Measurements from ENCODE around the gene TST. TPM values are rescaled to one million over a fixed set of nuclear protein-coding genes. Genes with fewer than 3 reads are reported as not detected.

TST gene
- total and polyA plus RNA-seq, 2 experiments from 2014 or later, result 17.2 to 44.5 TPM

- H3K4me1 ChIP-seq (ENCODE audit: insufficient read depth), result 0 out of 2 replicates have a peak, but pooled peaks cover 3% of the 10 kb centered on the region
- no peak overlapping the region for H3K9ac ChIP-seq
- H3K36me3 ChIP-seq (ENCODE audit: low read depth), result no peaks in the 10 kb centered on the region
- no peak for DNase-seq
- H3K79me2 ChIP-seq (ENCODE audit: insufficient read depth), result no peaks in the 10 kb centered on the region
- no peaks in the 10 kb centered on the region for H3K9me3 ChIP-seq (ENCODE audit: low read depth)
- TF ChIP-seq EZH2 (IDR thresholded peaks at IDR 0.05; ENCODE audit: insufficient read depth, poor library complexity, severe bottlenecking) (no peak), EZH2phosphoT487 (IDR thresholded peaks at IDR 0.05; ENCODE audit: insufficient read depth, low read depth) (no peak)
- H3F3A ChIP-seq (ENCODE audit: insufficient read depth), result no peaks in the 10 kb centered on the region
- H3K27ac ChIP-seq, result no peak overlapping the region
- in situ Hi-C loops (cut with MboI), result no loop called here
- no peak overlapping the region for H3K4me2 ChIP-seq (ENCODE audit: unreplicated experiment)
- H3K9me2 ChIP-seq (ENCODE audit: insufficient read depth), result no peaks in the 10 kb centered on the region
- H3K4me3 ChIP-seq, result no peak overlapping the region
- peaks cover 29% of the 10 kb centered on the region; the same call in 1 of the 2 replicates for H3K27me3 ChIP-seq (replicated peaks; ENCODE audit: insufficient read depth)
- H2AFZ ChIP-seq, result no peak overlapping the region
- H4K20me1 ChIP-seq (ENCODE audit: insufficient read depth), result no peaks in the 10 kb centered on the region
Observed at GRCh38 chr22:36964106-36964505, 55.1 kb downstream of the TST start.

- Histone ChIP-seq H3K9ac (no peak overlapping the region), H3K4me2 (ENCODE audit: unreplicated experiment) (no peak overlapping the region), H3K4me1 (ENCODE audit: insufficient read depth) (0 out of 2 replicates have a peak, but pooled peaks cover 3% of the 10 kb centered on the region), H3K4me3 (no peak overlapping the region), H4K20me1 (ENCODE audit: insufficient read depth) (no peaks in the 10 kb centered on the region), H2AFZ (no peak overlapping the region), H3K27me3 (replicated peaks; ENCODE audit: insufficient read depth) (peaks cover 21% of the 10 kb centered on the region; the same call in 1 of the 2 replicates), H3K27ac (no peak overlapping the region), H3K9me2 (ENCODE audit: insufficient read depth) (no peaks in the 10 kb centered on the region), H3K9me3 (ENCODE audit: low read depth) (no peaks in the 10 kb centered on the region), H3K79me2 (ENCODE audit: insufficient read depth) (no peaks in the 10 kb centered on the region), H3K36me3 (ENCODE audit: low read depth) (no peaks in the 10 kb centered on the region), H3F3A (ENCODE audit: insufficient read depth) (no peaks in the 10 kb centered on the region)
- in situ Hi-C loops (cut with MboI), result no loop called here
- WGBS, 2 experiments (ENCODE audit: low coverage in 1 of 2, low lambda C conversion rate in 2 of 2, missing lambda C conversion rate in 2 of 2), result 46 to 57% methylated on average over 1 to 2 of the region's 2 CpGs
- TF ChIP-seq EZH2 (IDR thresholded peaks at IDR 0.05; ENCODE audit: insufficient read depth, poor library complexity, severe bottlenecking), result no peak
- TF ChIP-seq EZH2phosphoT487 (IDR thresholded peaks at IDR 0.05; ENCODE audit: insufficient read depth, low read depth), result no peak
- no peak for DNase-seq
Observed at GRCh38 chr22:36963302-36963701, 55.9 kb downstream of the TST start.

- Histone ChIP-seq H3K9ac (no peak overlapping the region), H3K9me3 (ENCODE audit: low read depth) (no peaks in the 10 kb centered on the region)
- in situ Hi-C loops (cut with MboI), result no loop called here
Observed at GRCh38 chr22:36961626-36962025, 57.6 kb downstream of the TST start.

More at GRCh38 chr22:36961626-36962025, 57.6 kb downstream of the TST start:
- H3K4me2 ChIP-seq (ENCODE audit: unreplicated experiment), result no peak overlapping the region
- H3K4me1 ChIP-seq (ENCODE audit: insufficient read depth), result 0 out of 2 replicates have a peak, but pooled peaks cover 3% of the 10 kb centered on the region
- 0 to 1% methylated on average over 3 of the region's 3 CpGs for WGBS, 2 experiments (ENCODE audit: low coverage in 1 of 2, low lambda C conversion rate in 2 of 2, missing lambda C conversion rate in 2 of 2)
- no peak overlapping the region for H3K4me3 ChIP-seq
- no peaks in the 10 kb centered on the region for H3K79me2 ChIP-seq (ENCODE audit: insufficient read depth)
- TF ChIP-seq EZH2phosphoT487 (IDR thresholded peaks at IDR 0.05; ENCODE audit: insufficient read depth, low read depth), result no peak
- TF ChIP-seq EZH2 (IDR thresholded peaks at IDR 0.05; ENCODE audit: insufficient read depth, poor library complexity, severe bottlenecking), result no peak
- peaks cover 19% of the 10 kb centered on the region; the same call in 1 of the 2 replicates for H3K27me3 ChIP-seq (replicated peaks; ENCODE audit: insufficient read depth)
- H3F3A ChIP-seq (ENCODE audit: insufficient read depth), result no peaks in the 10 kb centered on the region
- no peaks in the 10 kb centered on the region for H3K36me3 ChIP-seq (ENCODE audit: low read depth)
- no peak overlapping the region for H3K27ac ChIP-seq
- no peaks in the 10 kb centered on the region for H3K9me2 ChIP-seq (ENCODE audit: insufficient read depth)
- no peak for DNase-seq
- no peak overlapping the region for H2AFZ ChIP-seq
- H4K20me1 ChIP-seq (ENCODE audit: insufficient read depth), result no peaks in the 10 kb centered on the region

Small RNA genes within 50 kb of the gene (small RNA-seq; reads per million reads assigned to genes)
- not detected for gene RF00019 (ENCODE audit: low read depth, low replicate concordance)

Other genes starting within 250 kb of the TST start
- gene IFT27, start 243.3 kb downstream of the TST start, total RNA-seq (2014; rRNA removed; shearing (Covaris generic)), result 10.1 and 29.5 TPM in 2 replicates
- 28.6 and 28.8 TPM in 2 replicates for gene IFT27, start 243.3 kb downstream of the TST start, polyA plus RNA-seq (2016; fragmentation: Nextera tagmentation; extraction: Ambion mirVana)
- not detected in 2 replicates for gene PVALB, start 202.4 kb downstream of the TST start, total RNA-seq (2014; rRNA removed; shearing (Covaris generic))
- gene PVALB, start 202.4 kb downstream of the TST start, polyA plus RNA-seq (2016; fragmentation: Nextera tagmentation; extraction: Ambion mirVana), result not detected in 2 replicates
- gene NCF4, start 158.4 kb downstream of the TST start, total RNA-seq (2014; rRNA removed; shearing (Covaris generic)), result not detected in 2 replicates
- gene NCF4, start 158.4 kb downstream of the TST start, polyA plus RNA-seq (2016; fragmentation: Nextera tagmentation; extraction: Ambion mirVana), result 0.18 TPM in 1 of 2 replicates, not detected in the other
- gene CSF2RB, start 105.8 kb downstream of the TST start, total RNA-seq (2014; rRNA removed; shearing (Covaris generic)), result 4.1 and 4.4 TPM in 2 replicates
- gene CSF2RB, start 105.8 kb downstream of the TST start, polyA plus RNA-seq (2016; fragmentation: Nextera tagmentation; extraction: Ambion mirVana), result 2.3 and 2.6 TPM in 2 replicates
- 68.2 and 72.0 TPM in 2 replicates for gene MPST, start 295 bp upstream of the TST start, total RNA-seq (2014; rRNA removed; shearing (Covaris generic))
- gene MPST, start 295 bp upstream of the TST start, polyA plus RNA-seq (2016; fragmentation: Nextera tagmentation; extraction: Ambion mirVana), result 48.5 and 50.1 TPM in 2 replicates
- gene KCTD17, start 32.3 kb upstream of the TST start, total RNA-seq (2014; rRNA removed; shearing (Covaris generic)), result 54.8 and 59.6 TPM in 2 replicates
- gene KCTD17, start 32.3 kb upstream of the TST start, polyA plus RNA-seq (2016; fragmentation: Nextera tagmentation; extraction: Ambion mirVana), result 41.6 and 45.7 TPM in 2 replicates
- gene TMPRSS6, start 90.3 kb upstream of the TST start, total RNA-seq (2014; rRNA removed; shearing (Covaris generic)), result not detected in 2 replicates
- gene TMPRSS6, start 90.3 kb upstream of the TST start, polyA plus RNA-seq (2016; fragmentation: Nextera tagmentation; extraction: Ambion mirVana), result 0.05 and 0.08 TPM in 2 replicates
- not detected in 2 replicates for gene IL2RB, start 130.5 kb upstream of the TST start, total RNA-seq (2014; rRNA removed; shearing (Covaris generic))
- gene IL2RB, start 130.5 kb upstream of the TST start, polyA plus RNA-seq (2016; fragmentation: Nextera tagmentation; extraction: Ambion mirVana), result 0.15 and 0.19 TPM in 2 replicates
- 3.4 and 4.0 TPM in 2 replicates for gene C1QTNF6, start 168.8 kb upstream of the TST start, total RNA-seq (2014; rRNA removed; shearing (Covaris generic))
- gene C1QTNF6, start 168.8 kb upstream of the TST start, polyA plus RNA-seq (2016; fragmentation: Nextera tagmentation; extraction: Ambion mirVana), result 8.9 and 9.8 TPM in 2 replicates
- gene SSTR3, start 193.0 kb upstream of the TST start, total RNA-seq (2014; rRNA removed; shearing (Covaris generic)), result not detected in 2 replicates
- not detected in 2 replicates for gene SSTR3, start 193.0 kb upstream of the TST start, polyA plus RNA-seq (2016; fragmentation: Nextera tagmentation; extraction: Ambion mirVana)
- 32.8 and 35.1 TPM in 2 replicates for gene RAC2, start 224.8 kb upstream of the TST start, total RNA-seq (2014; rRNA removed; shearing (Covaris generic))
- 34.9 and 36.3 TPM in 2 replicates for gene RAC2, start 224.8 kb upstream of the TST start, polyA plus RNA-seq (2016; fragmentation: Nextera tagmentation; extraction: Ambion mirVana)